Trophoblast cell (in vitro differentiated cells and primary cell): Measurements from ENCODE around the gene IGFBP2.
A peak's percentile ranks its signal among the peaks of the same experiment; 100 is the strongest.

Source experiments
- DNase-seq, 2 donors: peaks; one replicate each; pipeline ENCODE4 v3.0.0-alpha.2; 2016
- H2AFZ ChIP-seq: 2 replicates; pipeline ENCODE4 v1.6.1; 2013; ENCODE audit warnings: low read length, moderate library complexity, mild to moderate bottlenecking; ENCODE audit not compliant: insufficient read depth, poor library complexity
- H2AK5ac ChIP-seq: 2 replicates; pipeline ENCODE4 v1.6.1; 2013; ENCODE audit warnings: mild to moderate bottlenecking, low read length
- H2BK120ac ChIP-seq: 2 replicates; pipeline ENCODE4 v1.6.1; 2013; ENCODE audit warnings: low read length, mild to moderate bottlenecking, moderate library complexity; ENCODE audit not compliant: insufficient read depth, poor library complexity
- H2BK12ac ChIP-seq: 2 replicates; pipeline ENCODE4 v1.6.1; 2013; ENCODE audit warnings: mild to moderate bottlenecking, low read length, moderate library complexity
- H2BK5ac ChIP-seq: 2 replicates; pipeline ENCODE4 v1.6.1; 2013; ENCODE audit warnings: low read length, low read depth, moderate library complexity, mild to moderate bottlenecking; ENCODE audit not compliant: poor library complexity
- H3K14ac ChIP-seq: 2 replicates; pipeline ENCODE4 v1.6.1; 2013; ENCODE audit warnings: mild to moderate bottlenecking, low read length
- H3K18ac ChIP-seq: 2 replicates; pipeline ENCODE4 v1.6.1; 2013; ENCODE audit warnings: mild to moderate bottlenecking, low read length
- H3K23ac ChIP-seq: 2 replicates; pipeline ENCODE4 v1.6.1; 2013; ENCODE audit warnings: low read length
- H3K27ac ChIP-seq: 2 replicates; pipeline ENCODE4 v1.5.1; 2013; ENCODE audit warnings: low read depth, mild to moderate bottlenecking, inconsistent platforms, low read length, moderate library complexity
- H3K27me3 ChIP-seq: 2 replicates; pipeline ENCODE4 v1.6.1; 2013; ENCODE audit warnings: inconsistent platforms, mild to moderate bottlenecking, low read length, moderate library complexity; ENCODE audit not compliant: insufficient read depth
- H3K36me3 ChIP-seq, 2 experiments: 1 replicate in 1 of 2; 2 replicates in 1 of 2; pipeline ENCODE4 v1.6.1; 2013; ENCODE audit warnings: low read length in 2 of 2, mild to moderate bottlenecking in 2 of 2, moderate library complexity in 1 of 2; ENCODE audit not compliant: insufficient read depth in 2 of 2, control insufficient read depth in 1 of 2
- H3K4ac ChIP-seq: 2 replicates; pipeline ENCODE4 v1.6.1; 2013; ENCODE audit warnings: low read depth, mild to moderate bottlenecking, low read length, moderate library complexity
- H3K4me1 ChIP-seq, 2 experiments: 1 replicate in 1 of 2; 2 replicates in 1 of 2; pipeline ENCODE4 v1.6.1; 2013; ENCODE audit warnings: low read length in 2 of 2, mild to moderate bottlenecking in 2 of 2, moderate library complexity in 1 of 2; ENCODE audit not compliant: insufficient read depth in 2 of 2, control insufficient read depth in 1 of 2
- H3K4me2 ChIP-seq: 2 replicates; pipeline ENCODE4 v1.6.1; 2013; ENCODE audit warnings: inconsistent platforms, mild to moderate bottlenecking, low read length, moderate library complexity
- H3K4me3 ChIP-seq: 2 replicates; pipeline ENCODE4 v1.5.1; 2013; ENCODE audit warnings: mild to moderate bottlenecking, low read depth, low read length, inconsistent platforms
- H3K79me1 ChIP-seq: one replicate; pipeline ENCODE4 v1.6.1; 2013; ENCODE audit warnings: low read length
- H3K79me2 ChIP-seq: 2 replicates; pipeline ENCODE4 v1.6.1; 2013; ENCODE audit warnings: low read length, mild to moderate bottlenecking; ENCODE audit not compliant: control insufficient read depth, insufficient read depth, poor library complexity
- H3K9ac ChIP-seq: 2 replicates; pipeline ENCODE4 v1.6.1; 2013; ENCODE audit warnings: mild to moderate bottlenecking, low read length
- H3K9me3 ChIP-seq: 2 replicates; pipeline ENCODE4 v1.6.1; 2013; ENCODE audit warnings: low read depth, mild to moderate bottlenecking, control low read depth, inconsistent platforms, low read length; ENCODE audit not compliant: insufficient read depth
- H4K12ac ChIP-seq: 2 replicates; pipeline ENCODE4 v1.6.1; 2013; ENCODE audit warnings: low read depth, mild to moderate bottlenecking, low read length, moderate library complexity
- H4K8ac ChIP-seq: 2 replicates; pipeline ENCODE4 v1.6.1; 2013; ENCODE audit warnings: low read depth, mild to moderate bottlenecking, low read length, moderate library complexity
- H4K91ac ChIP-seq: one replicate; pipeline ENCODE4 v1.6.1; 2013; ENCODE audit warnings: low read depth, mild to moderate bottlenecking, low read length, moderate library complexity
- WGBS: extraction: QIAGEN DNeasy Blood & Tissue Kit; methylation state at CpG from one replicate; pipeline ENCODE4 v1.1.7; 2013; ENCODE audit warnings: missing lambda C conversion rate; ENCODE audit not compliant: insufficient read length, insufficient coverage; ENCODE audit errors: extremely low coverage; 5-methylcytosine and 5-hydroxymethylcytosine counted together

Gene IGFBP2

DNA sequence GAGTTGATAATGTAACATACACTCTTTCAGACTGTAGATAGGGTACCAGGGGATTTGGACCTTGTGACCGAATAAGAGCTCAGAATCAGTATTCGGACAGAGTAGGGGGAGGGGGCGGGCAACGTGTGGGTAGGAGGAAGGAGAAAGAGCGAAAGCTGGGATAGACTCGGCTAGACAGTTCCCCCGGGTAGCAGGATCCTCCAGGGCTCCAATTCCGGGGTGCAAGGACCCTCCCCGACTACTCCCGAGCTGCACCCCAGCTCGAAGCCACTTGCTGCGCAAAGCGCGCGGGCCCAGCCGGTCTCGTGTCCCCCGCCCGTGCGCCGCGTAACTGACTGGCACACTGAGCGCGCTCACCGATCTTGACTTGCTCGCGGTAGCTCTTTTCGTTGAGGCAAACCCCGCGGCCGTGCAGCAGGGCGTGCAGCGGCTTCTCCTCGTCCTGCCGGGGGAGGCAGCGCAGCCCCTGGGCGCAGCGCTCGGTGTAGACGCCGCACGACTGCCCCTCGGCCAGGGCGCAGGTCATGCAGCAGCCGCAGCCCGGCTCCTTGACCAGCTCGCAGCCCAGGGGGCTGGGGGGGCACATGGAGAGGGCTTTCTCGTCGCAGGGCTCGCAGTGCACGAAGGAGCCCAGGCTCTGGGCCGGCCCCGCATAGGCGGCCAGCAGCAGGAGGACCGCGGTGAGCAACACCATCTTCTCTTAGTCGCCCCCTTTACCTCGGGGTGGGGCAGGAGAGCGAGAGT is 61.0 kb downstream of the IGFBP2 start:
- Histone ChIP-seq H3K9me3 (no peaks in the 10 kb centered on the region), H3K4me2 (peak overlapping the region; percentile 91), H4K12ac (peak overlapping the region; percentile 67), H3K4me3 (peak overlapping the region; percentile 82), H3K79me2 (peaks cover 8% of the 10 kb centered on the region), H2BK12ac (peak overlapping the region; percentile 62), H4K8ac (peak overlapping the region; percentile 90), H3K27ac (peak overlapping the region; percentile 72), H2BK5ac (peak overlapping the region; percentile 22), H3K23ac (no peak overlapping the region), H3K79me1 (peaks cover 17% of the 10 kb centered on the region), H2AK5ac (peak overlapping the region; percentile 11), H4K91ac (peak overlapping the region; percentile 92), H3K27me3 (peaks cover 7% of the 10 kb centered on the region), H3K9ac (peak overlapping the region; percentile 82), H3K4me1 (peaks cover 24 to 42% of the 10 kb centered on the region in 2 experiments), H2BK120ac (peak overlapping the region; percentile 83), H3K18ac (peak overlapping the region; percentile 80), H2AFZ (peak overlapping the region; percentile 88), H3K4ac (peak overlapping the region; percentile 82), H3K36me3 (peaks cover 5 to 9% of the 10 kb centered on the region in 2 experiments), H3K14ac (peak overlapping the region; percentile 78)
- WGBS, result no CpG with 5 or more reads among the region's 59 CpGs
- no peak for DNase-seq

DNA sequence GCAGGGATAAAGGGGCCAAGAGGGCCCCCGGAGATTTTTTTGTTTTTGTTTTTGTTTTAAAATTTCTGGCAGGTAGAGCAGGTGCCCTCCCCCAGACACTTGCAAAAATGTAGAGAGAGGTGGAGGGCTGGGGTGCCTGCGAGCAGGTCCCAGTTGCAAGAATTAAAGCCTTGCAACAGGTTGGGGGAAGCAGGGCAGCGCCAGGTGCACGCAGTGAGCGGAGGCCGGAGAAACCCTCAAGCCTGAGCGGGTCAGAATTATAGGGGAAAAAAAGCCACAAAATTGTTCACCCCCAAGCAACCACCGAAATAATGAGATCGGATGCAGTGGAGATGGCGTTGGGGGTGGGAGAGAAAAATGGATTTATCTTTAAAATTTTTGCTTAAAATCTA is 61.6 kb downstream of the IGFBP2 start:
- Histone ChIP-seq H4K8ac (peak overlapping the region; percentile 61), H3K23ac (no peak overlapping the region), H3K27ac (no peak overlapping the region), H3K4me3 (peak overlapping the region; percentile 82), H2AFZ (no peak overlapping the region), H4K91ac (peak overlapping the region; percentile 92), H2BK5ac (no peak overlapping the region), H3K4ac (no peak overlapping the region), H3K79me2 (peaks cover 8% of the 10 kb centered on the region), H3K9me3 (no peaks in the 10 kb centered on the region), H3K36me3 (peaks cover 0 to 6% of the 10 kb centered on the region in 2 experiments), H3K4me1 (peaks cover 24 to 39% of the 10 kb centered on the region in 2 experiments), H2BK12ac (no peak overlapping the region), H3K79me1 (peaks cover 17% of the 10 kb centered on the region), H3K4me2 (peak overlapping the region; percentile 91), H2AK5ac (no peak overlapping the region), H2BK120ac (no peak overlapping the region), H3K27me3 (peaks cover 7% of the 10 kb centered on the region), H3K18ac (no peak overlapping the region), H4K12ac (no peak overlapping the region), H3K14ac (no peak overlapping the region), H3K9ac (peak overlapping the region; percentile 82)
- DNase-seq, result no peak
- no CpG with 5 or more reads among the region's 10 CpGs for WGBS

DNA sequence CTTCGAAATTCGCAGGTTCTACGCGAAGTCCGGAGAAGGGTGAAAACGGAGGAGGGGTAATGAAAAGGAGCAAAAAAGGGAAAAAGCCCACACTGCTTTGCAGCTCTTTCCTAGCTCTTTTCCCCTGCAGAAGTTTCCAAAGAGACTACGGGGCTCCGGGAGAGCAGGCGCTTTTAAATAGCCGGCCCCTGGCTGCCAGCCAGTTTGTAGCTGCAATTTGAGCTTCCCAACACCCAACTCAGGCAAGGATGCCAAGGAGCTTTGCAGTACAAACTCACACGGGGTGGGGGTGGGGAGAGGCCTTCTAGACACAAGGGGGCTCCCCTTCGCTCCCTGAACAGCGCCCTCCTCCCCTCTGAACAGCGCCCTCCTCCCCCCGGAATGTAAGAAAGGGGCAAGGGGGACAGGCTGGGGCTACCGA is 62.2 kb downstream of the IGFBP2 start, which contains the start of gene IGFBP5:
TSS of gene IGFBP5 (minus strand) at position 149 of the 421 bp plus-strand sequence. CDS start 774 bp downstream, outside the sequence.
- Histone ChIP-seq H3K4me3 (peak within 1 kb of the TSS; percentile 82), H3K4me2 (peak within 1 kb of the TSS; percentile 91), H3K27me3 (peaks cover 7% of the 10 kb centered on the region), H2BK12ac (peak within 1 kb of the TSS; percentile 68), H4K91ac (peak within 1 kb of the TSS; percentile 92), H3K9ac (peak within 1 kb of the TSS; percentile 82), H2BK120ac (peak within 1 kb of the TSS; percentile 83), H3K79me2 (peaks cover 8% of the 10 kb centered on the region), H3K79me1 (peaks cover 15% of the 10 kb centered on the region), H2AFZ (peak within 1 kb of the TSS; percentile 88), H3K4ac (peak within 1 kb of the TSS; percentile 82), H3K9me3 (no peaks in the 10 kb centered on the region), H3K23ac (no peak within 1 kb of the TSS), H3K36me3 (peaks cover 0 to 5% of the 10 kb centered on the region in 2 experiments), H3K14ac (peak within 1 kb of the TSS; percentile 78), H3K27ac (peak within 1 kb of the TSS; percentile 72), H2BK5ac (peak within 1 kb of the TSS; percentile 22), H2AK5ac (peak within 1 kb of the TSS; percentile 59), H4K8ac (peak within 1 kb of the TSS; percentile 90), H3K4me1 (peaks cover 21 to 35% of the 10 kb centered on the region in 2 experiments), H4K12ac (peak within 1 kb of the TSS; percentile 67), H3K18ac (peak within 1 kb of the TSS; percentile 80)
- WGBS, result no CpG with 5 or more reads among the region's 16 CpGs
- DNase-seq, result no peak

DNA sequence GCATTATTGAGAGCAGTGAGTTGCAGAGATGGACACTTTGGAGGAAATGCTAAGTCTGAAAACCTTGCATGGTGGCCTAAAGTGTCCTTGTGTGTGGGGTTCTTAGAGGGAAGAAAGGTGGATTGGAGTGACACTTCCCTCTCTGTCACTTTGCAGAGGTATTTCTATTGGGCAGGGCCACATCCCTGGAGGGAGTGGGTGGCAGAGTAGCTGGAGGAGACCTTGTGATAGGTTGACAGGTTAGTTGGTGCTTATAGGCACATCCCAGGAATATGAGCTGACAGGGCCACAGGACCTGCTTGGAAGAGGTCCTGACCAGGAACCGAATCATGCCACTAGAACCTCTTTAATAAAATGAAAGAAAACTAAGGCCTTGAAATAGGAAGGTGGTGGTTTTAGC is 63.1 kb downstream of the IGFBP2 start:
- no CpG with 5 or more reads among the region's 1 CpG for WGBS
- Histone ChIP-seq H3K4me1 (peaks cover 15 to 33% of the 10 kb centered on the region in 2 experiments), H3K4ac (no peak overlapping the region), H3K27ac (peak overlapping the region; percentile 24), H3K18ac (peak overlapping the region; percentile 16), H2BK12ac (peak overlapping the region; percentile 68), H3K4me3 (no peak overlapping the region), H2BK120ac (peak overlapping the region; percentile 21), H4K91ac (peak overlapping the region; percentile 25), H3K27me3 (peaks cover 7% of the 10 kb centered on the region), H3K9me3 (no peaks in the 10 kb centered on the region), H4K8ac (no peak overlapping the region), H3K23ac (no peak overlapping the region), H4K12ac (no peak overlapping the region), H3K36me3 (peaks cover 0 to 4% of the 10 kb centered on the region in 2 experiments), H3K14ac (no peak overlapping the region), H2AFZ (no peak overlapping the region), H3K79me2 (peaks cover 8% of the 10 kb centered on the region), H2BK5ac (peak overlapping the region; percentile 16), H3K4me2 (no peak overlapping the region), H3K79me1 (peaks cover 17% of the 10 kb centered on the region), H2AK5ac (peak overlapping the region; percentile 59), H3K9ac (no peak overlapping the region)
- no peak for DNase-seq
